Motor neuron (in vitro differentiated cells): ENCODE results near the gene FAM168A. TPM values are rescaled to one million over a fixed set of nuclear protein-coding genes. Genes with fewer than 3 reads are reported as not detected.

Experiments used
- ATAC-seq, 8 experiments: fragments of 200-7000 bp; cut with Tn5 transposase; replicated peaks in 6 of 8; 2 replicates each; pipeline ENCODE4 v1.8.0; 2021; ENCODE audit warnings: mild to moderate bottlenecking in 8 of 8, moderate library complexity in 8 of 8
- H3K27ac ChIP-seq, 2 donors: fragments of 250-450 bp; sonication (Bioruptor Pico); 2 replicates each; pipeline ENCODE4 v1.9.0; 2021; ENCODE audit warnings: antibody characterized with exemption in 2 of 2, mild to moderate bottlenecking in 2 of 2, moderate library complexity in 1 of 2
- H3K4me1 ChIP-seq, 2 donors: fragments of 250-450 bp; sonication (Bioruptor Pico); replicated peaks in 1 of 2; 2 replicates each; pipeline ENCODE4 v1.6.1; 2021; ENCODE audit warnings: antibody characterized with exemption in 2 of 2, mild to moderate bottlenecking in 2 of 2, moderate library complexity in 1 of 2
- H3K4me3 ChIP-seq, 5 donors: fragments of 250-450 bp; sonication (Bioruptor Pico); 2 replicates each; pipeline ENCODE4 v1.9.0; 2021; ENCODE audit warnings: antibody characterized with exemption in 5 of 5, mild to moderate bottlenecking in 5 of 5, moderate library complexity in 4 of 5
- WGBS, 10 experiments: fragments of 450-650 bp; shearing (Covaris generic); methylation state at CpG; one replicate each; pipeline ENCODE4 v1.0.0; 2022; 5-methylcytosine and 5-hydroxymethylcytosine counted together
- in situ Hi-C, 9 experiments: fragments of 400-800 bp; cut with MboI; loops; one replicate each; pipeline ENCODE4 v1.15.0; 2021; ENCODE audit warnings: low sequenced_read_pairs in 9 of 9, low pct_unique_long_range_greater_than_20kb in 2 of 9; ENCODE audit not compliant: unreplicated experiment in 9 of 9
- total RNA-seq, 8 experiments: library from RNA; unstranded; fragments of 300-600 nt; gene quantifications; 2 replicates each; pipeline versions ENCODE4 v1.2.3 to v1.2.4, GENCODE V29; 2022

The FAM168A gene
- total RNA-seq, 8 experiments from 2014 or later: 33.2 to 82.3 (median 47.1) TPM

- 30 to 100% (median 92%) methylated on average over 1 to 2 of the region's 2 CpGs; no CpG with 5 or more reads in 1 of the 10 experiments for WGBS, 10 experiments
- H3K27ac ChIP-seq: no peak overlapping the region
- ATAC-seq: peak in 2 of 8 experiments; percentile 11 to 63
- in situ Hi-C loops: no loop called here
- no peak overlapping the region for H3K4me3 ChIP-seq
- peaks cover 10 to 13% of the 10 kb centered on the region in 2 donors for H3K4me1 ChIP-seq
Measured at GRCh38 chr11:73520353-73521061, 77.4 kb downstream of the FAM168A start.

DNA sequence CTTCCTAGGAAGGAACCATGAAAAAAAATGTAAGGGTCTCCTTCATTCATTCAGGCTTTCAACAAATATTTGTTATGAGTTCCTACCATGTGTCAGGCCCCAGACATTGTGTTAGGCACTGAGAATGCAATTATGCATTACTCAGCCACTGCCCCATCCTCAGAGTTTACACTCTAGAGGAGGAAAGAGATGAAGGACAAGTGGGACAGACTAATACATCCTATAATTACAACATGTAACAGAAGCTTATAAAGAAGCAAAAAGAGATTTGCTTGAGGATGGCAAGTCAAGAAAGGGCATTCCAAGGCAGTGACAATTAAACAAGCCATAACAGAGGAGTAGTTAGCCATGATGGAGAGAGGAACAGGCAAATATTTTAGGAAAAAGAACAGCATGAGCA lies 78.6 kb downstream of the FAM168A start:
- Histone ChIP-seq H3K4me3 (no peak overlapping the region), H3K4me1 (peaks cover 10 to 13% of the 10 kb centered on the region in 2 donors), H3K27ac (no peak overlapping the region)
- in situ Hi-C loops: no loop called here
- no peak for ATAC-seq

GRCh38 chr11:73518195-73518594 lies 79.7 kb downstream of the FAM168A start:
- H3K27ac ChIP-seq: no peak overlapping the region
- 67 to 100% (median 89%) methylated on average over 1 of the region's 1 CpG; no CpG with 5 or more reads in 7 of the 10 experiments for WGBS, 10 experiments
- ATAC-seq: no peak
- no peak overlapping the region for H3K4me3 ChIP-seq
- in situ Hi-C loops: no loop called here
- H3K4me1 ChIP-seq: peaks cover 10 to 13% of the 10 kb centered on the region in 2 donors

- Histone ChIP-seq H3K4me3 (no peak overlapping the region), H3K4me1 (peaks cover 4 to 6% of the 10 kb centered on the region in 2 donors), H3K27ac (no peak overlapping the region)
- in situ Hi-C loops: no loop called here
- no peak for ATAC-seq
Measured at GRCh38 chr11:73516080-73516479, 81.8 kb downstream of the FAM168A start.

DNA sequence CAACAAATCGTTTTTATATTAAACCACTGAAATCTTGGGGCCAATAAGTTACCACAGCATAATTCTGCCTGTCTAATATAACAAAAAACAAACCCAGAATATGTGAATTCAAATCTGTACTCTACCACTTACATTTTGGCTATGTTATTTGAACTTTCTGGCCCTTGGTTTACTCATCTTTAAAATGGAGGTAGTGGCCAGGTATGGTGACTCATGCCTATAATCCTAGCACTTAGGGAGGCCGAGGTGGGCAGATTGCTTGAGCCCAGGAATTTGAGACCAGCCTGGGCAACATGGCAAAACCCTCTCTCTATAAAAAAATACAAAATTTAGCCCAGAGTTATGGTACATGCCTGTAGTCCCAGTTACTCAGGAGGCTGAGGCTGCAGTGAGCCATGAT lies 84.2 kb downstream of the FAM168A start:
- in situ Hi-C loops: no loop called here
- 60 to 100% (median 78%) methylated on average over 1 to 2 of the region's 2 CpGs; no CpG with 5 or more reads in 3 of the 10 experiments for WGBS, 10 experiments
- Histone ChIP-seq H3K27ac (no peak overlapping the region), H3K4me1 (peaks cover 0 to 4% of the 10 kb centered on the region in 2 donors), H3K4me3 (no peak overlapping the region)
- no peak for ATAC-seq

DNA sequence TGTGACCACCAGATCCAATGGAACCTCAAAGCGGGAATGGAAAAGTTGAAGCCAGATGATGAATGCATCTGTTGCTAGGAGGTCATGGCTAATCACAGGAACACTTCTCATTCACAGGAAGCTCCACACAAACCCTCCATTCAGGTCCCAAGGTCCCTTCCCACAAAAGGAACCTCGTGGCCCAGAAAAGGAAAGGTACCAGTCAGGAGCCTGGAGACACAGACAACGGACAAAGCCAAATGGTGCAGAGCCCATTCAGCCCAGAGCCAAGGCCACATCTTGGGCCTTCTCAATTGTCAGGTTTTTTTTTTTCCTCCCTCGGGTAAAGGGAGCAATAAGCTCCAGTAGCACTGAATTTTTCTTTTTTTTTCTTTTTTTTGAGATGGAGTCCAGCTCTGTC lies 87.0 kb downstream of the FAM168A start:
- peaks cover 0 to 4% of the 10 kb centered on the region in 2 donors for H3K4me1 ChIP-seq
- no peak overlapping the region for H3K4me3 ChIP-seq
- 50 to 100% (median 72%) methylated on average over 1 to 4 of the region's 4 CpGs; no CpG with 5 or more reads in 1 of the 10 experiments for WGBS, 10 experiments
- no peak overlapping the region for H3K27ac ChIP-seq
- no peak for ATAC-seq
- in situ Hi-C loops: no loop called here

GRCh38 chr11:73510106-73510505 lies 87.8 kb downstream of the FAM168A start:
- H3K27ac ChIP-seq: no peak overlapping the region
- peaks cover 0 to 4% of the 10 kb centered on the region in 2 donors for H3K4me1 ChIP-seq
- WGBS, 10 experiments: 80 to 100% (median 98%) methylated on average over 1 to 4 of the region's 4 CpGs; no CpG with 5 or more reads in 2 of the 10 experiments

GRCh38 chr11:73509188-73509587 lies 88.7 kb downstream of the FAM168A start:
- 0 to 100% (median 79%) methylated on average over 1 of the region's 1 CpG; no CpG with 5 or more reads in 4 of the 10 experiments for WGBS, 10 experiments
- H3K4me3 ChIP-seq: no peak overlapping the region
- in situ Hi-C loops: no loop called here

More at GRCh38 chr11:73510106-73510505, 87.8 kb downstream of the FAM168A start:
- H3K4me3 ChIP-seq: no peak overlapping the region
- no peak for ATAC-seq
- in situ Hi-C loops: no loop called here

DNA sequence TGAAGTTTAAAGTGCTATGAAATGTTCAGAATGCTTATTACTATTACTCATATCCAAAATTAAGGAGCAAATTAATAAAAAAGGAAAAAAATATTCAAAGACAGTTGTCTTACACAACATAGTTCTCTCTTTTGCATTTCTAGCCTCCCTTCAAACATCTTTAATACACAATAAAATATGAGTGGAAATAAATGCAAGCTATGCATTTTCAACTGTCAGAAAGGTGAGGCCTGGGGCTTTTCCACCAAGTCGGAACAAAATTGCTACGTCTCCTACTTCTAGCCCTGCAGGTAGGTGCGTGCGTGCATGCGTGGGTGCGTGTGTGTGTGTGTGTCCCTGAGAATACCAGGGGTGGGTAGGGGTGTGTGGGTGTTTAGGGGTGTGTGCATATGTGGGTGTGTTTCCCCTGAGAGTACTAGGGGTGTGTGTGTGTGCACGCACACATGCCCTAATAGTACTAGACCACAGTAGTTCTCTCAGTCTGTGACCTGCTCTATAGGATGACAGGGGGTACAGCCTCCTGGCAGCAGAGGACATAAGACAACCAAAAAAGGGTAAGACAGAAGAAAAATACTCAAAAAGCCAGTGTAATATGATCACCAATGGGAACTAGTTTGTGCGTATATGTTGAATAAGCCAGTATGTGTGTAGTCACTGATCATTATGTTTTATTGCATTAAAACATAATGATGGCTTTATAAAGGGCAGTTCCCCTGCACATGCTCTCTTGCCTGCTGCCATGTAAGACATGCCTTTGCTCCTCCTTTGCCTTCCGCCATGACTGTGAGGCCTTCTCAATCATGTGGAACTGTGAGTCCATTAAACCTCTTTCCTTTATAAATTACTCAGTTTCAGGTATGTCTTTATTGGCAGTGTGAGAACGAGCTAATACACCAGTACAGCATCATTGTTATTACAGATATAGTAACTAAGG lies 89.4 kb downstream of the FAM168A start:
- in situ Hi-C loops: no loop called here
- Histone ChIP-seq H3K4me1 (peaks cover 0 to 4% of the 10 kb centered on the region in 2 donors), H3K27ac (no peak overlapping the region), H3K4me3 (no peak overlapping the region)
- WGBS, 10 experiments: 90 to 100% (median 99%) methylated on average over 2 to 8 of the region's 10 CpGs; no CpG with 5 or more reads in 2 of the 10 experiments
- ATAC-seq: no peak

More at GRCh38 chr11:73509188-73509587, 88.7 kb downstream of the FAM168A start:
- ATAC-seq: no peak
- peaks cover 0 to 4% of the 10 kb centered on the region in 2 donors for H3K4me1 ChIP-seq
- no peak overlapping the region for H3K27ac ChIP-seq

- no peak for ATAC-seq
- no peak overlapping the region for H3K4me3 ChIP-seq
- peaks cover 0 to 4% of the 10 kb centered on the region in 2 donors for H3K4me1 ChIP-seq
- WGBS, 10 experiments: 60 to 100% (median 87%) methylated on average over 1 to 2 of the region's 2 CpGs
- no peak overlapping the region for H3K27ac ChIP-seq
- in situ Hi-C loops: no loop called here
Measured at GRCh38 chr11:73507086-73507485, 90.8 kb downstream of the FAM168A start.

GRCh38 chr11:73506038-73506437 lies 91.9 kb downstream of the FAM168A start:
- Histone ChIP-seq H3K4me3 (no peak overlapping the region), H3K27ac (no peak overlapping the region), H3K4me1 (peaks cover 0 to 2% of the 10 kb centered on the region in 2 donors)
- ATAC-seq: no peak
- WGBS, 10 experiments: 40 to 100% (median 93%) methylated on average over 1 to 2 of the region's 2 CpGs; no CpG with 5 or more reads in 3 of the 10 experiments
- in situ Hi-C loops: no loop called here

DNA sequence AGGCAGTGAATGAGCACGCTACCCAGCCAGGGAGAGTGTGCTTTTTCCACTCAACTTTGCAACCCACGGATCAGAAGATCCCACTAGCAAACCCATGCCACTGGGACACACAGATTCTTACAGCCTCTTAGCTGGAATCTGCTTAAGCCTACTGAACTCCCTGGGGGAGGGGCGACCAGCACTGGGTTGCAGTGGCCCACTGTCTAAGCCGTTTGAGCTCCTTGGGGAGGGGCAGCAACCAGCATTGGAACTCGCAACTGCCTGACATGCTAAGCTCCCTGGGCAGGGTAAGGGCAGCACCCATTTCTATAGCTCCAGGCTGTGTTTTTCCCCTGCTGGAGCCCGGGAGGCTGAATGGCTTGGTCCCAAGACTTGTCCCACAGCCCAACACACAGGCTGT lies 99.6 kb downstream of the FAM168A start:
- WGBS, 10 experiments: 20 to 100% (median 80%) methylated on average over 1 to 2 of the region's 6 CpGs; no CpG with 5 or more reads in 7 of the 10 experiments
- ATAC-seq: no peak
- Histone ChIP-seq H3K4me3 (no peak overlapping the region), H3K27ac (no peak overlapping the region), H3K4me1 (no peaks in the 10 kb centered on the region)
- in situ Hi-C loops: loop anchor here in 1 of 9 experiments (25.0 kb wide), 1 partner anchor 164 kb away; no protein-coding TSS in a partner anchor

DNA sequence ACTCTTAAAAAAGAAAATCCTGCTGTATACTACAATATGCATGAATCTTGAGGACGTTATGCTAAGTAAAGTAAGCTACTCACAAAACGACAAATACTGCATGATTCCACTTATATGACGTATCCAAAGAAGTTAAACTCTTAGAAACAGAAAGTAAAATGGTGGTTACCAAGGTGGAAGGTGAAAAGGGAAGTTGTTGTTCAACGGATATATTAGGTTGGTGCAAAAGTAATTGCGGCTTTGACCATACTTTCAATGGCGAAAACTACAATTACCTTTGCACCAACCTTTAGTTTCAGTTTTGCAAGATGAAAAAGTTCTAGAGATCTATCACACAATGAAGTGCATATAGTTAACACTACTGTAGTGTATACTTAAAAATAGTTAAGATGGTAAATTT lies 101.8 kb downstream of the FAM168A start:
- Histone ChIP-seq H3K4me1 (no peaks in the 10 kb centered on the region), H3K27ac (no peak overlapping the region), H3K4me3 (no peak overlapping the region)
- in situ Hi-C loops: loop anchor here in 1 of 9 experiments (25.0 kb wide), 1 partner anchor 166 kb away; no protein-coding TSS in a partner anchor
- WGBS, 10 experiments: 89 to 100% (median 98%) methylated on average over 2 to 6 of the region's 6 CpGs; no CpG with 5 or more reads in 1 of the 10 experiments
- ATAC-seq: no peak
